ENCODE data around the gene SCAMP2.

SCAMP2 gene

GRCh38 chr15:74823324-74823723, 49.8 kb downstream of the SCAMP2 start:
- CTCF ChIA-PET = no interaction called here
- POLR2A ChIA-PET = interaction anchor here (0.6 kb wide), 1 partner anchor 52 kb away, joined by 3 read pairs; no protein-coding TSS in a partner anchor
- no peak for DNase-seq (ENCODE audit: extremely low spot score)
- TF ChIP-seq BHLHE40 (IDR thresholded peaks at IDR 0.05; ENCODE audit: borderline replicate concordance) = no peak
- TF ChIP-seq NFRKB (IDR thresholded peaks at IDR 0.05) = no peak
- TF ChIP-seq LEF1 (IDR thresholded peaks at IDR 0.05; ENCODE audit: borderline replicate concordance) = no peak
- TF ChIP-seq FOXA1 (IDR thresholded peaks at IDR 0.05) = no peak
- TF ChIP-seq SP1 (IDR thresholded peaks at IDR 0.05) = no peak
- no peak for TF ChIP-seq CTBP1 (IDR thresholded peaks at IDR 0.05; ENCODE audit: borderline replicate concordance)
- TF ChIP-seq PKNOX1 (IDR thresholded peaks at IDR 0.05) = no peak
- no peak for TF ChIP-seq L3MBTL2 (conservative IDR thresholded peaks at IDR 0.05)
- no peak for TF ChIP-seq ARNT (IDR thresholded peaks at IDR 0.05)
- no peak for TF ChIP-seq TARDBP (IDR thresholded peaks at IDR 0.05)

- POLR2A ChIA-PET = no interaction called here
- CTCF ChIA-PET = no interaction called here
- no peak for DNase-seq (ENCODE audit: extremely low spot score)
- no peak for TF ChIP-seq NFRKB (IDR thresholded peaks at IDR 0.05)
- TF ChIP-seq HDGF (IDR thresholded peaks at IDR 0.05; ENCODE audit: borderline replicate concordance) = no peak
- no peak for TF ChIP-seq ZNF384 (IDR thresholded peaks at IDR 0.05)
- no peak for TF ChIP-seq L3MBTL2 (conservative IDR thresholded peaks at IDR 0.05)
- TF ChIP-seq FOXK2 (IDR thresholded peaks at IDR 0.05) = no peak
- TF ChIP-seq FOXA1 (IDR thresholded peaks at IDR 0.05) = no peak
- TF ChIP-seq FOXM1 (IDR thresholded peaks at IDR 0.05; ENCODE audit: borderline replicate concordance) = no peak
- TF ChIP-seq CTBP1 (IDR thresholded peaks at IDR 0.05; ENCODE audit: borderline replicate concordance) = no peak
- TF ChIP-seq SP1 (IDR thresholded peaks at IDR 0.05) = no peak
- no peak for TF ChIP-seq SUZ12 (IDR thresholded peaks at IDR 0.05)
Measured at GRCh38 chr15:74822233-74822632, 50.9 kb downstream of the SCAMP2 start.

- no peak for DNase-seq (ENCODE audit: extremely low spot score)
- ChIA-PET POLR2A (no interaction called here), CTCF (no interaction called here)
- TF ChIP-seq PKNOX1 (IDR thresholded peaks at IDR 0.05) (no peak), FOXK2 (IDR thresholded peaks at IDR 0.05) (no peak), SUZ12 (IDR thresholded peaks at IDR 0.05) (no peak), L3MBTL2 (conservative IDR thresholded peaks at IDR 0.05) (no peak), BHLHE40 (IDR thresholded peaks at IDR 0.05; ENCODE audit: borderline replicate concordance) (no peak), SP1 (IDR thresholded peaks at IDR 0.05) (no peak), FOXM1 (IDR thresholded peaks at IDR 0.05; ENCODE audit: borderline replicate concordance) (no peak), HDGF (IDR thresholded peaks at IDR 0.05; ENCODE audit: borderline replicate concordance) (no peak), ELF4 (IDR thresholded peaks at IDR 0.05) (no peak), CTBP1 (IDR thresholded peaks at IDR 0.05; ENCODE audit: borderline replicate concordance) (no peak), TARDBP (IDR thresholded peaks at IDR 0.05) (no peak), ARNT (IDR thresholded peaks at IDR 0.05) (no peak), NFRKB (IDR thresholded peaks at IDR 0.05) (no peak), ZNF384 (IDR thresholded peaks at IDR 0.05) (no peak), LEF1 (IDR thresholded peaks at IDR 0.05; ENCODE audit: borderline replicate concordance) (no peak), FOXA1 (IDR thresholded peaks at IDR 0.05) (no peak)
Measured at GRCh38 chr15:74821790-74822158, 51.4 kb downstream of the SCAMP2 start.

- ChIA-PET POLR2A (interaction anchor here (0.9 kb wide), 1 partner anchor 21 kb away, joined by 4 read pairs; no protein-coding TSS in a partner anchor), CTCF (no interaction called here)
- DNase-seq (ENCODE audit: extremely low spot score) = no peak
- no peak for TF ChIP-seq ZNF384 (IDR thresholded peaks at IDR 0.05)
- no peak for TF ChIP-seq FOXM1 (IDR thresholded peaks at IDR 0.05; ENCODE audit: borderline replicate concordance)
- TF ChIP-seq SUZ12 (IDR thresholded peaks at IDR 0.05) = no peak
- no peak for TF ChIP-seq PKNOX1 (IDR thresholded peaks at IDR 0.05)
- no peak for TF ChIP-seq CTBP1 (IDR thresholded peaks at IDR 0.05; ENCODE audit: borderline replicate concordance)
- no peak for TF ChIP-seq BHLHE40 (IDR thresholded peaks at IDR 0.05; ENCODE audit: borderline replicate concordance)
- TF ChIP-seq NFRKB (IDR thresholded peaks at IDR 0.05) = no peak
- no peak for TF ChIP-seq SP1 (IDR thresholded peaks at IDR 0.05)
- TF ChIP-seq HDGF (IDR thresholded peaks at IDR 0.05; ENCODE audit: borderline replicate concordance) = no peak
- no peak for TF ChIP-seq L3MBTL2 (conservative IDR thresholded peaks at IDR 0.05)
- TF ChIP-seq FOXK2 (IDR thresholded peaks at IDR 0.05) = no peak
- no peak for TF ChIP-seq TARDBP (IDR thresholded peaks at IDR 0.05)
- no peak for TF ChIP-seq FOXA1 (IDR thresholded peaks at IDR 0.05)
- no peak for TF ChIP-seq LEF1 (IDR thresholded peaks at IDR 0.05; ENCODE audit: borderline replicate concordance)
- TF ChIP-seq ELF4 (IDR thresholded peaks at IDR 0.05) = no peak
- no peak for TF ChIP-seq ARNT (IDR thresholded peaks at IDR 0.05)
Measured at GRCh38 chr15:74821091-74821789, 51.9 kb downstream of the SCAMP2 start.

- DNase-seq (ENCODE audit: extremely low spot score) = no peak
- POLR2A ChIA-PET = interaction anchor here (0.9 kb wide), 1 partner anchor 22 kb away, joined by 4 read pairs; no protein-coding TSS in a partner anchor
- TF ChIP-seq ARNT (IDR thresholded peaks at IDR 0.05) (no peak), FOXA1 (IDR thresholded peaks at IDR 0.05) (no peak), HDGF (IDR thresholded peaks at IDR 0.05; ENCODE audit: borderline replicate concordance) (no peak), NFRKB (IDR thresholded peaks at IDR 0.05) (no peak), SUZ12 (IDR thresholded peaks at IDR 0.05) (no peak), FOXM1 (IDR thresholded peaks at IDR 0.05; ENCODE audit: borderline replicate concordance) (no peak), FOXK2 (IDR thresholded peaks at IDR 0.05) (no peak), ZNF384 (IDR thresholded peaks at IDR 0.05) (no peak), LEF1 (IDR thresholded peaks at IDR 0.05; ENCODE audit: borderline replicate concordance) (no peak), PKNOX1 (IDR thresholded peaks at IDR 0.05) (no peak)
- CTCF ChIA-PET = no interaction called here
Measured at GRCh38 chr15:74820056-74820455, 53.1 kb downstream of the SCAMP2 start.

Data from HEK293T (cell line).